GM19468 (cell line): ENCODE results near the gene GRID2.

Experiments used
- ATAC-seq: cut with Tn5 transposase; IDR thresholded peaks from one replicate; pipeline ENCODE4 v1.9.1; 2021; ENCODE audit warnings: mild to moderate bottlenecking, moderate library complexity, moderate number of reproducible peaks; ENCODE audit not compliant: unreplicated experiment; ENCODE audit errors: extremely low read depth

GRID2 gene

GRCh38 chr4:93030670-93031069 is 726.9 kb downstream of the GRID2 start:
- no peak for ATAC-seq

- no peak for ATAC-seq
Measured at GRCh38 chr4:93031431-93032098, 727.8 kb downstream of the GRID2 start.

- no peak for ATAC-seq
Measured at GRCh38 chr4:93042746-93043145, 739.0 kb downstream of the GRID2 start.

- no peak for ATAC-seq
Measured at GRCh38 chr4:93053140-93053539, 749.4 kb downstream of the GRID2 start.

GRCh38 chr4:93061826-93062225 is 758.1 kb downstream of the GRID2 start:
- ATAC-seq, result no peak

GRCh38 chr4:93063325-93063724 is 759.6 kb downstream of the GRID2 start:
- no peak for ATAC-seq

- no peak for ATAC-seq
Measured at GRCh38 chr4:93065790-93066189, 762.0 kb downstream of the GRID2 start.

GRCh38 chr4:93066749-93067148 is 763.0 kb downstream of the GRID2 start:
- no peak for ATAC-seq

- ATAC-seq, result no peak
Measured at GRCh38 chr4:93072292-93072691, 768.5 kb downstream of the GRID2 start.

GRCh38 chr4:93080316-93080715 is 776.5 kb downstream of the GRID2 start:
- ATAC-seq, result no peak

- ATAC-seq, result no peak
Measured at GRCh38 chr4:93084599-93085305, 781.0 kb downstream of the GRID2 start.

GRCh38 chr4:93086356-93086755 is 782.6 kb downstream of the GRID2 start:
- no peak for ATAC-seq

GRCh38 chr4:93092765-93093164 is 789.0 kb downstream of the GRID2 start:
- ATAC-seq, result no peak

GRCh38 chr4:93103042-93103441 is 799.3 kb downstream of the GRID2 start:
- no peak for ATAC-seq

- ATAC-seq, result no peak
Measured at GRCh38 chr4:93116624-93117023, 812.9 kb downstream of the GRID2 start.

GRCh38 chr4:93127489-93127888 is 823.7 kb downstream of the GRID2 start:
- ATAC-seq, result no peak

- ATAC-seq, result no peak
Measured at GRCh38 chr4:93132631-93133030, 828.9 kb downstream of the GRID2 start.

- no peak for ATAC-seq
Measured at GRCh38 chr4:93139118-93139517, 835.4 kb downstream of the GRID2 start.

- no peak for ATAC-seq
Measured at GRCh38 chr4:93143902-93144301, 840.1 kb downstream of the GRID2 start.

GRCh38 chr4:93144644-93145043 is 840.9 kb downstream of the GRID2 start:
- no peak for ATAC-seq

GRCh38 chr4:93147524-93148212 is 843.9 kb downstream of the GRID2 start:
- ATAC-seq, result no peak
